HG02798 (cell line): ENCODE results near the gene MRPL43.

ENCODE experiments used
- ATAC-seq: cut with Tn5 transposase; IDR thresholded peaks from one replicate; pipeline ENCODE4 v1.9.1; 2021; ENCODE audit warnings: mild to moderate bottlenecking; ENCODE audit not compliant: unreplicated experiment, poor library complexity

Gene MRPL43

DNA sequence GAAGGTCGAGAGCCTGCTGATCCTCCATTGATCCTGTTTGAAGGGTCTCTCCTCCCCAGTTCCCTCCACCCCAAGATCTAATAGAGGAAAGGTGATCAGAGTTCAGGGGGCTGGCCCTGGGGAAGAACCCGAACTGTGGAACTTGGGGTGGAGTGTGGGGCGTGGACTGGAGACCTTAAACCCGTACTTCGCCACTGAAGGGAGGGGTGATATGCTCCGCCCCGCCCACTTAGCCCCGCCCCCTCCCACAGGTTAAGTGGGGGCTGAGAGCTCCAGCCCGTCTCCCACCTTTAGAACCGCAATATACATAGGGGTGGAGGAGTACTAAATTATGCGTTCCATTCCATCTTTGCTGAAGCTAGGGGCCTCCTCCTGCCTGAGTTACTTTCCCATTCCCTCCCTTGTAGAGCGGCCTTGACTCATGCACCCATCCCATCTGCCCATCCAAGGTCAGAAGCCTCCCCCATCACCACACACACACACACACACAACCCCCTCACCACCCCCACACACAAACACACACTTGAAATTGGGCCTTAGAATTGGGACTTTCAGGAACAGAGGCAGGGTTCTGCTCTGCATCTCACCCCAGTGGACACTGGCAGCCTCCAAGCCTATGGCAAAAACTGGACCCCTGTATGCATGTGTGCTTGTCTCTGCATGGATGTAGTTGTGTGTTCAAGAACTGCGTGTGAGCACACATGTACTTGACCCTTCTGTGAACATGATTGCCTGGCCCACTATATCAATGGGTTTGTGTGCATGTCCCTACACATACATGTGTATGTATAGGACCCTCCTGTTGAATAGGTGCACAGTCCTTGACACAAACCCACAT, 17.0 kb downstream of the MRPL43 start:
- ATAC-seq, result no peak

DNA sequence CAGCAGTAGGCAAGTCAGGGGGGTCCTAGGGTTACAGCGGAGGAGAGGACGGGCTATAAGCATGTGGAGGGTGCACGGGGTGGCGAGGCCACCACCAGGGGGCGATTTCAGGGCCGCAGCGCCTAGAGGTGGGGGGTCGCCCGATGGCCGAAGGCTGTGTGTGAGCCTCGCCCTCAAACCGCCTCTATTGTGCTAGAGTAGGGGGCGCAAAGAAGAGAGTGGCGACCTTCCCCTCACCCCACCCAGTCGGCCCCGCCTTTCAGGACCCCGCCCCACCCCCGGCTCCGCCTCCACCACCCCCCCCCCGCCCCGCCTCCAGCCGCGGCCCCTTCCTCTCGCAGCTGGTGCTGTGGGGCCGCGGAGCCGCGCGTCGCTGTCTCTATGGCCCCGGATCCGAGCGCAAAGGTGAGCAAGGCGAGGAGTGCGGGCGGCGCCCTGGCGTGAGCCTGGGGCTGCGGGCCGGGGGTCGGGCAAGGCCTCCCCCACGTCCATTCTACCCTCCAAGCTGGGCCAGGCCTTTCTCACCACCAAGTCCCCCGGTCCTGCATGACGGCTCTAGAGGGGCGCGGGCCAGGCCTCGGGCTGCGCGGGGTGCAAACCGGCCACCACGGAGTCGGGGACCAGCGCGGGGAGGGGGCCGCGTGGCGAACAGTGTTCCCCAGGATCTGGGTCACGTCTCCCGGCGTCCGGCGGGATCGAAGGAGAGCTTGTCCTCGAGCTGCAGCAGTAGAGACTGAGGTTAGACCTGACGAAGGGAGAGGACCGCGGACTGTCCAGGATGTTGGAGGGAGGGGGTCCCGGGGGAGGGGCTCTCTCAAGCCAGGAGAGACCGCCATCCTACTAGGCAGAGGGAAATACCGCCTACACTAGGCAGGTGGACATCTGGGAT, 17.9 kb downstream of the MRPL43 start, which contains the start of gene SEMA4G:
Gene SEMA4G (plus strand): TSS at position 318 of the 889 bp plus-strand sequence. CDS start 3,409 bp downstream, outside the sequence.
- peak; percentile 59 for ATAC-seq

DNA sequence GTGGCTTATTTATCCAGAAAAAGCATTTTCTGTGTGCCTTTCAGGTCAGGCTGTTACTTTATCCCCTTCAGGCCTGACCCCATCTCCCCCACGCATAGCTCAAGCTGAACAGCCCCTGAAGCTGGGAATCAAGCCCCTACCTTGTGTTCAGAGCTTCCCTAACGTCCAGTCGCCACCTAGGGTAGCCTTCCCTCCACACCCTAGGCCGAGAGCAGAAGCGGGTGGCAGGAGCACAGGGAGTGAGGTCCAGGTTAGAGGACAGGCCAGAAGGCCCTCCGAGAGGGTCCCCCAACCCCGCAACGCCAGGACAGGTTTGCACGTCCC, 18.5 kb downstream of the MRPL43 start:
- no peak for ATAC-seq

- ATAC-seq, result no peak
Observed at GRCh38 chr10:100968062-100968736, 19.1 kb downstream of the MRPL43 start.

- no peak for ATAC-seq
Observed at GRCh38 chr10:100967332-100967731, 20.0 kb downstream of the MRPL43 start.

GRCh38 chr10:100966887-100967286, 20.4 kb downstream of the MRPL43 start:
- ATAC-seq, result no peak

DNA sequence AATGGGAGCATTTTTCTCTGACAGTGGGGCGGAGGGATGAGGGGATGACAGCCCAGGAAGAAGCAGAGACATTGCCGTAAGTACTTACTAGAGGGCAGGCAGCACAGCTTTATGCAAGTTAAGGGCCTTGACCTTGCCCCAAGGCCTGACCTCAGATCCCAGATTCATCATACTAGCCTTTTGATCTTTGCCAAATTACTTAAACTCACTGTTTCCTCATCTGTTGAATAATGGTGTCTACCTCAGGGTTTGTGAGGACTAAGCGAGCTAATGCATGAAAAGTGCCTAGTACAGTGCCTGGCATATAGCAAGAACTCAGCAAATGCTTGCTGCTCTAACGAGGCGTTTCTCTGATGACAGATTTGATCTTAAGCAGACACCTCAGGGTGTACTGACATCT, 21.5 kb downstream of the MRPL43 start:
- ATAC-seq, result no peak

GRCh38 chr10:100963826-100964225, 23.5 kb downstream of the MRPL43 start:
- no peak for ATAC-seq

DNA sequence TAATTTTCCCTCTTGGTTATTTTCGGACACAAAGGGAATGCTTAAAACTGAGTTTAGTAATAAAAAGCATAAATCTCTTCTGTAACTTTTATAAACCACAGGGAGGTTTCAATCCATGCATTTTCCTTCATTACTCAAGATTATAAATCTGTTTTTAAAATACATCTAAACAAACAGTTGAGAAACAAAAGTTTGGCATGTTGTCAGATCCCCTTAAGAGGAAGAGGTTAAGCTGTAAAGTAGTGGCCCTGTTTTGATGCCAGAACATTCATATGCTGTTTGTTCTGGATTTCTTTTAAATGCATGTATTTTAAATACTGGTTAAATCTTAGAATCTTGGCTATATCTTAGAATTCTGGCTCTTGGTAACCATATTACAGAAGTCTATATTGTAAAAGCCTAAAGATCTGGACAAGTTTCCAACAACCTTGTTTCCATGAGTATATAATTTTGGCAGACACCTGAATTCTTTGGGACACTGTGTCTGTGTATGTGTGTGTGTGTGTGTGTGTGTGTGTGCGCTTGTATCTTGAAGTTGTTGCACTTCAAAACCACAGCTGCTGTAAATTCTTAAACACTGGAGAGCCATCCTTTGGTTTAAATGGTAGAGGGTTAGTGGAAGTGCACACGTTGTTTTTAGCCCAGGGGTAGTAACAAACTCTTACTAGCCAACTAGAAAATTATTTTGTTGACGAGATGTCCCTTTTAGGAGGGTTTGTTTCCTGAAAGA, 24.8 kb downstream of the MRPL43 start:
- ATAC-seq, result no peak

- ATAC-seq, result no peak
Observed at GRCh38 chr10:100960251-100960650, 27.0 kb downstream of the MRPL43 start.

- ATAC-seq, result no peak
Observed at GRCh38 chr10:100948916-100949315, 38.4 kb downstream of the MRPL43 start.

DNA sequence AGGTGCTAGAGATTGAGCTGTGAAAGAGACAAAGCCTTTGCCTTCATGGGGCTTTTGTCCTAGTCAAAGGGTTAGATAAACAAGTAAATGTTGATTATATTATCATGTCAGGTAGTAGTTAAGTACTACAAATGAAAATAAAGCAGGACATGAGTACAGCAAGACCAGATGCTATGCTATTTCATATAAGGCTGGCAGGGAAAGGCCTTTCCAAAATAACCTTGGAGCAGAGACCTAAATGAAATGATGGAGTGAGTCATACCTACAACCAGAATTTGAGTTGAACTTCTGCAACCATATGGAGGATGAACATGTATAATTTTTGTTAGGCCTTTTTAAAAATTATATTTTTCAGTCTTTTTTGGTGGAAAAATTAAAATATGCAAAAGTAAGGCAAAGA, 41.5 kb downstream of the MRPL43 start:
- ATAC-seq, result no peak

- no peak for ATAC-seq
Observed at GRCh38 chr10:100943508-100943907, 43.8 kb downstream of the MRPL43 start.

- no peak for ATAC-seq
Observed at GRCh38 chr10:100942229-100942628, 45.1 kb downstream of the MRPL43 start.

GRCh38 chr10:100939763-100940344, 47.4 kb downstream of the MRPL43 start:
- no peak for ATAC-seq
